ENCODE data around the gene ALKBH5.

DNA sequence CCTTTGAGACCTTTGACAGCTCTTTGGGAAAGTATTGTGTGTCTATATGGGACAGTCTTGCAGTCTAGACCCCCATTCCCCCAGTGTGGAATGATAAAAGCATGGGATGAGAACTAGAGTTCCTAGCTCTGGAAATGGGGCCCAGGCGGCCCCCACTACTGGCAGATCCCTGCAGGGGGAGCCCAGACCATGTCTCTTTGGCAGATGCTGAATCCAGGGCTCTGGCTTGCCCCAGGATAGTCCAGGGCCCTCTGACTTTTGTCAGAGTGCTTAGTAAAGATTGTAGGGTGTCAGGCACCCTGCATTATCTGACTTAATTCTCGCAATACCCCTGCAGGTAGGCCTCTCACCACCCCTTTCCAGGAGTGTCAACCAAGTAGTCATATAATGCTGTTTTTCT lies 8.3 kb downstream of the ALKBH5 start:
- TF ChIP-seq EZH2 (IDR thresholded peaks at IDR 0.05; ENCODE audit: insufficient read depth, poor library complexity, severe bottlenecking) = no peak
- no peak for TF ChIP-seq EZH2phosphoT487 (IDR thresholded peaks at IDR 0.05; ENCODE audit: insufficient read depth, low read depth)

All from GM23248 (cell line).